OCI-LY7 (cell line): Measurements from ENCODE around the gene DPF3. TPM values are rescaled to one million over a fixed set of nuclear protein-coding genes. Genes with fewer than 3 reads are reported as not detected.

Experiments used
- BruUV-seq: library from RNA; stranded (reverse); fragments of 400-500 nt; replicated peaks from 2 replicates; lab custom pipeline; 2021; lab: Mats Ljungman, UMichigan
- CTCF ChIA-PET: fragments of 300-600 bp; sonication (Branson Sonifier 250); formaldehyde crosslinking; loops from one replicate; lab custom pipeline; 2022; ENCODE audit warnings: antibody characterized with exemption; ENCODE audit not compliant: unreplicated experiment; lab: Charles Lee
- POLR2A ChIA-PET: fragments of 300-600 bp; sonication (Branson Sonifier 250); formaldehyde crosslinking; loops from one replicate; lab custom pipeline; 2022; ENCODE audit warnings: antibody characterized with exemption; lab: Charles Lee
- DNase-seq: peaks from one replicate; pipeline ENCODE4 v3.0.0-alpha.2; 2015; ENCODE audit warnings: low spot score
- H2AFZ ChIP-seq: fragments of 200-600 bp; sonication (generic), shearing (Covaris generic); 2 replicates; pipeline ENCODE4 v1.6.1; 2014; ENCODE audit warnings: mild to moderate bottlenecking, antibody characterized with exemption, low read length, moderate library complexity
- H3K27ac ChIP-seq: fragments of 200-600 bp; sonication (generic); 2 replicates; pipeline ENCODE4 v1.5.1; 2014; ENCODE audit warnings: mixed run types, low read depth, mild to moderate bottlenecking, moderate library complexity, low read length, inconsistent platforms; ENCODE audit not compliant: poor library complexity, severe bottlenecking
- H3K36me3 ChIP-seq: fragments of 200-600 bp; sonication (generic); 2 replicates; pipeline ENCODE4 v1.6.1; 2014; ENCODE audit warnings: mild to moderate bottlenecking, antibody characterized with exemption, low read length, moderate library complexity, mixed read lengths; ENCODE audit not compliant: insufficient read depth
- H3K4me1 ChIP-seq: fragments of 200-600 bp; sonication (generic); 2 replicates; pipeline ENCODE4 v1.5.1; 2014; ENCODE audit warnings: mild to moderate bottlenecking, low read length; ENCODE audit not compliant: insufficient read depth, poor library complexity, severe bottlenecking
- H3K4me2 ChIP-seq: fragments of 200-600 bp; sonication (generic); 2 replicates; pipeline ENCODE4 v1.6.1; 2014; ENCODE audit warnings: mild to moderate bottlenecking, low read length
- H3K4me3 ChIP-seq: fragments of 200-600 bp; sonication (generic); 2 replicates; pipeline ENCODE4 v1.5.1; 2014; ENCODE audit warnings: mild to moderate bottlenecking, low read depth, low read length; ENCODE audit not compliant: poor library complexity, severe bottlenecking
- H3K79me2 ChIP-seq: fragments of 200-600 bp; sonication (generic); 2 replicates; pipeline ENCODE4 v1.6.1; 2016; ENCODE audit warnings: low read depth, mild to moderate bottlenecking, low read length, moderate library complexity, mixed read lengths; ENCODE audit not compliant: insufficient read depth
- H3K9me2 ChIP-seq: fragments of 200-600 bp; sonication (generic); 2 replicates; pipeline ENCODE4 v1.6.1; 2016; ENCODE audit warnings: mild to moderate bottlenecking, low read length, mixed read lengths; ENCODE audit not compliant: insufficient read depth
- H3K9me3 ChIP-seq: fragments of 200-600 bp; sonication (generic); 2 replicates; pipeline ENCODE4 v1.6.1; 2014; ENCODE audit warnings: mild to moderate bottlenecking, mixed run types, low read length, mixed read lengths
- H4K20me1 ChIP-seq: fragments of 200-600 bp; sonication (generic); 2 replicates; pipeline ENCODE4 v1.6.1; 2014; ENCODE audit warnings: mild to moderate bottlenecking, antibody characterized with exemption, low read length, moderate library complexity, mixed read lengths; ENCODE audit not compliant: insufficient read depth
- EZH2phosphoT487 ChIP-seq: fragments of 200-600 bp; sonication (generic); IDR thresholded peaks from 2 replicates; pipeline ENCODE4 v1.6.1; 2018; ENCODE audit warnings: low read depth, borderline replicate concordance, mild to moderate bottlenecking, mixed run types, antibody characterized with exemption, low read length, moderate library complexity, mixed read lengths
- intact Hi-C: fragments of 100-400 bp; cut with micrococcal nuclease; formaldehyde crosslinking; loops from one replicate; pipeline ENCODE4 v1.10.0; 2022; ENCODE audit not compliant: unreplicated experiment
- total RNA-seq, 2 experiments: library from RNA; depleted of rRNA in 1 of 2; stranded (reverse); fragments of >200 nt in 1 of 2; shearing (Covaris generic) in 1 of 2; gene quantifications; 2 replicates each; pipeline ENCODE4 v1.2.3, GENCODE V29; 2014 to 2022
- TF ChIP-seq, protein P1 (sequence below): fragments of 200-600 bp; sonication (generic); conservative IDR thresholded peaks from 2 replicates; pipeline ENCODE4 v1.5.1; 2014; ENCODE audit warnings: mild to moderate bottlenecking, antibody characterized with exemption, low read length, moderate library complexity, mixed read lengths

Gene DPF3
- total RNA-seq, 2 experiments from 2014 or later = 0.42 TPM; not detected in 1

DNA sequence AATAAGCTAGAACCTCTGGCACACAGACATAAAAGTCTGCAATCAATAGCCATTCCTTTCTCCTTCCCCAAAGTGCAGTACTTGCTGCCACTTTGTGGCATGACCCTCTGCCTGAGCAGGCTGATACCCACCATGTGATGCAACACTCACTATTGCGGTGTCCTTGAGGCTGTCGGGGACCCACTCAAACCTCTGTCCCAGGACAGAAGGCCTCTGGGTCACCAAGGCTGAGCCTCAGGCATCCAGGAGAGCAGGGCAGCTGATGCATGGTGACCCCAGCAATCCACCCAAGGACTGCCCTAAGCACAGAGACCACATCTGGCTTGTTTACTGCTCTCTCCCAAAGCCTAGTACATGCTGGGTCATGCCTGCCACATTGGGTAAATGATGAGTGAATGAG is 114.2 kb downstream of the DPF3 start:
- no peak overlapping the region for H2AFZ ChIP-seq
- no peak for DNase-seq
- POLR2A ChIA-PET = no interaction called here
- intact Hi-C loops = no loop called here
- H3K4me1 ChIP-seq = no peaks in the 10 kb centered on the region
- no peaks in the 10 kb centered on the region for H3K79me2 ChIP-seq
- CTCF ChIA-PET = no interaction called here
- no peaks in the 10 kb centered on the region for H3K9me2 ChIP-seq
- no peaks in the 10 kb centered on the region for H3K9me3 ChIP-seq
- H3K27ac ChIP-seq = no peak overlapping the region
- BruUV-seq = no TSS peak
- H3K4me2 ChIP-seq = no peak overlapping the region
- no peak overlapping the region for H3K4me3 ChIP-seq
- no peak for TF ChIP-seq EZH2phosphoT487
- TF ChIP-seq, protein P1, sequence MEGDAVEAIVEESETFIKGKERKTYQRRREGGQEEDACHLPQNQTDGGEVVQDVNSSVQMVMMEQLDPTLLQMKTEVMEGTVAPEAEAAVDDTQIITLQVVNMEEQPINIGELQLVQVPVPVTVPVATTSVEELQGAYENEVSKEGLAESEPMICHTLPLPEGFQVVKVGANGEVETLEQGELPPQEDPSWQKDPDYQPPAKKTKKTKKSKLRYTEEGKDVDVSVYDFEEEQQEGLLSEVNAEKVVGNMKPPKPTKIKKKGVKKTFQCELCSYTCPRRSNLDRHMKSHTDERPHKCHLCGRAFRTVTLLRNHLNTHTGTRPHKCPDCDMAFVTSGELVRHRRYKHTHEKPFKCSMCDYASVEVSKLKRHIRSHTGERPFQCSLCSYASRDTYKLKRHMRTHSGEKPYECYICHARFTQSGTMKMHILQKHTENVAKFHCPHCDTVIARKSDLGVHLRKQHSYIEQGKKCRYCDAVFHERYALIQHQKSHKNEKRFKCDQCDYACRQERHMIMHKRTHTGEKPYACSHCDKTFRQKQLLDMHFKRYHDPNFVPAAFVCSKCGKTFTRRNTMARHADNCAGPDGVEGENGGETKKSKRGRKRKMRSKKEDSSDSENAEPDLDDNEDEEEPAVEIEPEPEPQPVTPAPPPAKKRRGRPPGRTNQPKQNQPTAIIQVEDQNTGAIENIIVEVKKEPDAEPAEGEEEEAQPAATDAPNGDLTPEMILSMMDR = no peak
- H4K20me1 ChIP-seq = no peaks in the 10 kb centered on the region
- no peaks in the 10 kb centered on the region for H3K36me3 ChIP-seq

DNA sequence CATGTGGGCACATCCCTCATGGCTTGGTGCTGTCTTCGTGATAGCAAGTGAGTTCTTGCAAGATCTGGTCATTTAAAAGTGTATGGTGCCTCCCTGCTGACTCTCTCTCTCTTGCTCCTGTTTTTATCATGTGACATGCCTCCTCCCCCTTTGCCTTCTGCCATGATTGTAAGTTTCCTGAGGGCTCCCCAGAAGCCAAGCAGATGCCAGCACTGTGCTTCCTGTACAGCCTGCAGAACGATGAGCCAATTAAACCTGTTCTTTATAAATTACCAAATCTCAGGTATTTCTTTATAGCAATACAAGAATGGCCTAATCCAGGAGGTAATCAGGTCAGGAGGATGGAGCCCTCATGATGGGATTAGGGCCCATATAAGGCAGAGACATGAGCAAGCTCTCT is 116.3 kb downstream of the DPF3 start:
- Histone ChIP-seq H4K20me1 (no peaks in the 10 kb centered on the region), H2AFZ (no peak overlapping the region), H3K79me2 (no peaks in the 10 kb centered on the region), H3K9me2 (no peaks in the 10 kb centered on the region), H3K36me3 (no peaks in the 10 kb centered on the region), H3K4me2 (no peak overlapping the region), H3K27ac (no peak overlapping the region), H3K4me3 (no peak overlapping the region), H3K9me3 (no peaks in the 10 kb centered on the region), H3K4me1 (no peaks in the 10 kb centered on the region)
- CTCF ChIA-PET = no interaction called here
- TF ChIP-seq EZH2phosphoT487 = no peak
- TF ChIP-seq, protein P1 = no peak
- no TSS peak for BruUV-seq
- DNase-seq = no peak
- intact Hi-C loops = no loop called here
- POLR2A ChIA-PET = interaction anchor here (0.7 kb wide), 1 partner anchor 593 kb away, joined by 3 read pairs; no protein-coding TSS in a partner anchor

DNA sequence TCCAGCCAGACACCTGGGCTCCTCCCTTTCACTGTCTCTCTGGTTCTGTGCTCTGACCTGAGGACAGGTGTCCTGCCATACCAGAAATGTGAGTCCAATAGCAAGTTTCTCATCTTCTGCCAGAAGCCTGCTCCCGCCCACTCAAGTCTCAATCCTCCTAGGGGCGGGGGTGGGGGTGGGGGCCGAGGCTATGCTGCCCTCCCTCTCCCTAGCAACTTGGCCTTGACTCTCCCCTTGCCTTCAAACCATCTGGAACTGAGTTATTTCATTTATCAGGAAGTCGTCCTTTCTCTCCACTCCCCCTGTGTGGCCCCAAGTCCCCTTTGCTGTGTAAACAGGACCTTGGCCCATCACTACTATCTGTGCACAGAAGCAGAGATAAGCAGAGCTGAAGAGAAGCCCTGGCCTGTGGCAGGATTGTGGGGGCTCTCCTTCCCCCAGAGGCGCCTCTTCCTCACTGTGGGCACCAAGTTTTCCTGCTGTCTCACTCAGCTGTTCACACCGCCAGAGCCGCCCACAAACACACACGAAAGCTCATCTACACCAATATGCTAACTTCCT is 117.1 kb downstream of the DPF3 start:
- ChIA-PET POLR2A (no interaction called here), CTCF (no interaction called here)
- no TSS peak for BruUV-seq
- Histone ChIP-seq H4K20me1 (no peaks in the 10 kb centered on the region), H2AFZ (no peak overlapping the region), H3K36me3 (no peaks in the 10 kb centered on the region), H3K4me3 (no peak overlapping the region), H3K9me2 (no peaks in the 10 kb centered on the region), H3K9me3 (no peaks in the 10 kb centered on the region), H3K79me2 (no peaks in the 10 kb centered on the region), H3K4me2 (no peak overlapping the region), H3K27ac (no peak overlapping the region), H3K4me1 (no peaks in the 10 kb centered on the region)
- intact Hi-C loops = no loop called here
- no peak for TF ChIP-seq EZH2phosphoT487
- TF ChIP-seq, protein P1 = no peak
- no peak for DNase-seq
